ENCODE data around the gene UBE2D1. TPM values are rescaled to one million over a fixed set of nuclear protein-coding genes. Genes with fewer than 3 reads are reported as not detected.

UBE2D1 gene
- total RNA-seq, 3 donors from 2014 or later: 10.4 to 22.4 (median 16.1) TPM

GRCh38 chr10:58302254-58302653, 32.6 kb upstream of the UBE2D1 start:
- no peaks in the 10 kb centered on the region for H3K4me1 ChIP-seq
- no peak for TF ChIP-seq CTCF (IDR thresholded peaks at IDR 0.05)
- no peak for TF ChIP-seq POLR2A (IDR thresholded peaks at IDR 0.05)
- no peak for TF ChIP-seq POLR2AphosphoS5 (IDR thresholded peaks at IDR 0.05)
- intact Hi-C loops (cut with DNase I; ENCODE audit: low total_unique reads): no loop called here
- peaks cover 0 to 4% of the 10 kb centered on the region in 2 donors for H3K27me3 ChIP-seq
- no peaks in the 10 kb centered on the region for H3K36me3 ChIP-seq
- H3K27ac ChIP-seq: no peak overlapping the region
- no peak for DNase-seq (ENCODE audit: low spot score in 2 of 2)
- no peaks in the 10 kb centered on the region for H3K9me3 ChIP-seq
- H3K4me3 ChIP-seq: no peak overlapping the region

- intact Hi-C loops (cut with DNase I; ENCODE audit: low total_unique reads): no loop called here
- Histone ChIP-seq H3K36me3 (no peaks in the 10 kb centered on the region), H3K4me3 (no peak overlapping the region), H3K9me3 (no peaks in the 10 kb centered on the region), H3K27me3 (peaks cover 0 to 4% of the 10 kb centered on the region in 2 donors), H3K4me1 (no peaks in the 10 kb centered on the region), H3K27ac (no peak overlapping the region)
- DNase-seq (ENCODE audit: low spot score in 2 of 2): no peak
- TF ChIP-seq POLR2AphosphoS5 (IDR thresholded peaks at IDR 0.05) (no peak), CTCF (IDR thresholded peaks at IDR 0.05) (no peak), POLR2A (IDR thresholded peaks at IDR 0.05) (no peak)
These were observed 30.6 kb upstream of the UBE2D1 start for GRCh38 chr10:58304099-58304633.

- Histone ChIP-seq H3K9me3 (no peaks in the 10 kb centered on the region), H3K27me3 (peaks cover 0 to 4% of the 10 kb centered on the region in 2 donors), H3K4me3 (no peak overlapping the region), H3K27ac (no peak overlapping the region), H3K36me3 (no peaks in the 10 kb centered on the region), H3K4me1 (no peaks in the 10 kb centered on the region)
- intact Hi-C loops (cut with DNase I; ENCODE audit: low total_unique reads): no loop called here
- TF ChIP-seq CTCF (IDR thresholded peaks at IDR 0.05): no peak
- DNase-seq (ENCODE audit: low spot score in 2 of 2): no peak
These were observed 29.0 kb upstream of the UBE2D1 start for GRCh38 chr10:58305821-58306220.

GRCh38 chr10:58307676-58308075, 27.1 kb upstream of the UBE2D1 start:
- TF ChIP-seq POLR2AphosphoS5 (IDR thresholded peaks at IDR 0.05) (no peak), POLR2A (IDR thresholded peaks at IDR 0.05) (no peak), CTCF (IDR thresholded peaks at IDR 0.05) (no peak)
- no peaks in the 10 kb centered on the region for H3K36me3 ChIP-seq
- H3K4me1 ChIP-seq: no peaks in the 10 kb centered on the region
- no peak for DNase-seq (ENCODE audit: low spot score in 2 of 2)
- no peaks in the 10 kb centered on the region for H3K9me3 ChIP-seq
- no peak overlapping the region for H3K27ac ChIP-seq
- intact Hi-C loops (cut with DNase I; ENCODE audit: low total_unique reads): no loop called here
- H3K4me3 ChIP-seq: no peak overlapping the region
- H3K27me3 ChIP-seq: peaks cover 0 to 4% of the 10 kb centered on the region in 2 donors

GRCh38 chr10:58311026-58311425, 23.8 kb upstream of the UBE2D1 start:
- H3K4me1 ChIP-seq: no peaks in the 10 kb centered on the region
- H3K27ac ChIP-seq: no peak overlapping the region
- no peaks in the 10 kb centered on the region for H3K36me3 ChIP-seq
- H3K9me3 ChIP-seq: no peaks in the 10 kb centered on the region
- H3K27me3 ChIP-seq: no peaks in the 10 kb centered on the region
- intact Hi-C loops (cut with DNase I; ENCODE audit: low total_unique reads): no loop called here
- no peak for TF ChIP-seq CTCF (IDR thresholded peaks at IDR 0.05)
- TF ChIP-seq POLR2AphosphoS5 (IDR thresholded peaks at IDR 0.05): no peak
- no peak for TF ChIP-seq POLR2A (IDR thresholded peaks at IDR 0.05)
- no peak for DNase-seq (ENCODE audit: low spot score in 2 of 2)
- H3K4me3 ChIP-seq: no peak overlapping the region

All from breast epithelium (tissue), 4 donors.